ENCODE measurements around the gene KDR.
A peak's percentile ranks its signal among the peaks of the same experiment; 100 is the strongest.

Gene KDR

GRCh38 chr4:55125087-55125721 is at the start of gene KDR:
KDR (minus strand) TSS chr4:55125595; CDS start chr4:55125293, 302 bp downstream.
- no peaks in the 10 kb centered on the region for H3K36me3 ChIP-seq (ENCODE audit: control insufficient read depth, insufficient read depth, low read length)
- no peaks in the 10 kb centered on the region for H3K27me3 ChIP-seq (replicated peaks; ENCODE audit: control insufficient read depth, insufficient read depth, low read length)
- peak; percentile 3 for DNase-seq (ENCODE audit: extremely low read depth, insufficient read length)
- no peak within 1 kb of the TSS for H3K4me3 ChIP-seq (replicated peaks; ENCODE audit: low read depth, low read length)
- no peak for TF ChIP-seq CTCF (IDR thresholded peaks at IDR 0.05; ENCODE audit: insufficient read depth, low read length, poor library complexity, severe bottlenecking)

- Histone ChIP-seq H3K27me3 (replicated peaks; ENCODE audit: control insufficient read depth, insufficient read depth, low read length) (no peaks in the 10 kb centered on the region; the same call in none of the 2 replicates), H3K4me3 (replicated peaks; ENCODE audit: low read depth, low read length) (no peak overlapping the region), H3K36me3 (ENCODE audit: control insufficient read depth, insufficient read depth, low read length) (no peaks in the 10 kb centered on the region)
- no peak for DNase-seq (ENCODE audit: extremely low read depth, insufficient read length)
- TF ChIP-seq CTCF (IDR thresholded peaks at IDR 0.05; ENCODE audit: insufficient read depth, low read length, poor library complexity, severe bottlenecking): no peak
Measured at GRCh38 chr4:55173580-55173979, 48.2 kb upstream of the KDR start.

GRCh38 chr4:55172694-55173287 is 47.4 kb upstream of the KDR start:
- TF ChIP-seq CTCF (IDR thresholded peaks at IDR 0.05; ENCODE audit: insufficient read depth, low read length, poor library complexity, severe bottlenecking): no peak
- H3K27me3 ChIP-seq (replicated peaks; ENCODE audit: control insufficient read depth, insufficient read depth, low read length): no peaks in the 10 kb centered on the region; the same call in none of the 2 replicates
- no peaks in the 10 kb centered on the region for H3K36me3 ChIP-seq (ENCODE audit: control insufficient read depth, insufficient read depth, low read length)
- DNase-seq (ENCODE audit: extremely low read depth, insufficient read length): no peak
- H3K4me3 ChIP-seq (replicated peaks; ENCODE audit: low read depth, low read length): no peak overlapping the region

GRCh38 chr4:55170462-55170861 is 45.1 kb upstream of the KDR start:
- H3K36me3 ChIP-seq (ENCODE audit: control insufficient read depth, insufficient read depth, low read length): no peaks in the 10 kb centered on the region
- no peaks in the 10 kb centered on the region for H3K27me3 ChIP-seq (replicated peaks; ENCODE audit: control insufficient read depth, insufficient read depth, low read length)
- DNase-seq (ENCODE audit: extremely low read depth, insufficient read length): no peak
- no peak for TF ChIP-seq CTCF (IDR thresholded peaks at IDR 0.05; ENCODE audit: insufficient read depth, low read length, poor library complexity, severe bottlenecking)
- no peak overlapping the region for H3K4me3 ChIP-seq (replicated peaks; ENCODE audit: low read depth, low read length)

GRCh38 chr4:55169352-55169961 is 44.1 kb upstream of the KDR start:
- no peaks in the 10 kb centered on the region for H3K36me3 ChIP-seq (ENCODE audit: control insufficient read depth, insufficient read depth, low read length)
- TF ChIP-seq CTCF (IDR thresholded peaks at IDR 0.05; ENCODE audit: insufficient read depth, low read length, poor library complexity, severe bottlenecking): no peak
- no peak overlapping the region for H3K4me3 ChIP-seq (replicated peaks; ENCODE audit: low read depth, low read length)
- H3K27me3 ChIP-seq (replicated peaks; ENCODE audit: control insufficient read depth, insufficient read depth, low read length): no peaks in the 10 kb centered on the region
- no peak for DNase-seq (ENCODE audit: extremely low read depth, insufficient read length)

Measured in GM06990 (cell line).